Astrocyte (in vitro differentiated cells and primary cell): ENCODE data around the gene PBX2.

ENCODE experiments used
- CTCF ChIP-seq: IDR thresholded peaks from 2 replicates; pipeline ENCODE4 v1.5.1; 2011; ENCODE audit warnings: low read depth, mild to moderate bottlenecking, inconsistent platforms, low read length, moderate library complexity; ENCODE audit not compliant: insufficient read depth
- EZH2 ChIP-seq: IDR thresholded peaks from 2 replicates; pipeline ENCODE4 v1.6.1; 2012; ENCODE audit warnings: mild to moderate bottlenecking, low read length, inconsistent platforms; ENCODE audit not compliant: insufficient read depth

GRCh38 chr6:32198345-32198696 lies 8.3 kb upstream of the PBX2 start:
- TF ChIP-seq CTCF (no peak), EZH2 (no peak)
